Aorta (tissue), 5 donors: Measurements from ENCODE around the gene ZNF22. TPM values are rescaled to one million over a fixed set of nuclear protein-coding genes. Genes with fewer than 3 reads are reported as not detected.

ENCODE experiments used
- ATAC-seq: fragments of 200-7000 bp; cut with Tn5 transposase; one replicate; pipeline ENCODE4 v1.9.1; 2022; ENCODE audit warnings: moderate library complexity; ENCODE audit not compliant: low FRiP score
- DNase-seq, 2 donors: peaks; one replicate each; pipeline ENCODE4 v3.0.0-alpha.2; 2020
- H3K27ac ChIP-seq, 2 donors: one replicate each; pipeline ENCODE4 v1.5.1; 2013; ENCODE audit warnings: low read length in 2 of 2, mild to moderate bottlenecking in 2 of 2, moderate library complexity in 2 of 2, control low read depth in 1 of 2, inconsistent platforms in 1 of 2, low read depth in 1 of 2
- H3K27me3 ChIP-seq, 2 donors: one replicate each; pipeline ENCODE4 v1.6.1; 2013; ENCODE audit warnings: control low read depth in 1 of 2, low read length in 1 of 2, mild to moderate bottlenecking in 1 of 2, moderate library complexity in 1 of 2; ENCODE audit not compliant: insufficient read depth in 2 of 2, control insufficient read depth in 1 of 2
- H3K36me3 ChIP-seq, 2 donors: one replicate each; pipeline ENCODE4 v1.6.1; 2013; ENCODE audit warnings: control low read depth in 1 of 2, low read length in 1 of 2, mild to moderate bottlenecking in 1 of 2; ENCODE audit not compliant: insufficient read depth in 2 of 2, control insufficient read depth in 1 of 2
- H3K4me1 ChIP-seq, 2 donors: one replicate each; pipeline ENCODE4 v1.6.1; 2013; ENCODE audit warnings: low read length in 2 of 2, control low read depth in 1 of 2, mild to moderate bottlenecking in 1 of 2, moderate library complexity in 1 of 2; ENCODE audit not compliant: insufficient read depth in 2 of 2, control insufficient read depth in 1 of 2
- H3K4me3 ChIP-seq, 2 donors: one replicate each; pipeline ENCODE4 v1.5.1; 2013; ENCODE audit warnings: low read length in 2 of 2, control low read depth in 1 of 2, mild to moderate bottlenecking in 1 of 2
- H3K9me3 ChIP-seq: one replicate; pipeline ENCODE4 v1.6.1; 2013; ENCODE audit warnings: mild to moderate bottlenecking, low read length; ENCODE audit not compliant: control insufficient read depth
- WGBS, 2 donors: extraction: QIAGEN DNeasy Blood & Tissue Kit; methylation state at CpG; one replicate each; pipeline ENCODE4 v1.1.7; 2013; 5-methylcytosine and 5-hydroxymethylcytosine counted together
- intact Hi-C, 2 donors: fragments of 100-400 bp; cut with DNase I; formaldehyde crosslinking; loops; one replicate each; pipeline versions ENCODE4 v1.14.2 to v1.15.0; 2022
- polyA plus RNA-seq, 2 donors: library from polyadenylated mRNA; stranded (reverse); fragments of 200-250 nt; gene quantifications; one replicate each; pipeline ENCODE4 v1.2.3, GENCODE V29; 2013
- total RNA-seq, 2 donors: library from RNA; stranded (reverse); fragmentation: NEBNext Ultra II Directional; extraction: Animal tissue kit (Norgen Biotek cat#: 25700); gene quantifications; one replicate each; pipeline ENCODE4 v1.2.1, GENCODE V29; 2021
- donor health status: healthy with polysubstance abuse.
- donor health status: Bipolar disorder and iron deficiency.
- donor health status: DM: no; HTN: no; CAD: no.
- donor health status: DM: no; HTN: no; CAD: no.
- donor health status: DM: yes; HTN: yes; CAD: no.

ZNF22 gene
- total and polyA plus RNA-seq, 4 donors = 12.4 to 20.9 (median 19.9) TPM

- no peak overlapping the region for H3K4me3 ChIP-seq
- peak overlapping the region in 1 of 2 donors; percentile 95 for H3K27ac ChIP-seq
- H3K36me3 ChIP-seq = peaks cover 0 to 4% of the 10 kb centered on the region in 2 donors
- ATAC-seq (no peak), DNase-seq (peak; percentile 46 to 53)
- H3K27me3 ChIP-seq = no peaks in the 10 kb centered on the region
- no peaks in the 10 kb centered on the region for H3K4me1 ChIP-seq
- no peaks in the 10 kb centered on the region for H3K9me3 ChIP-seq
- intact Hi-C loops = loop anchor here in 1 of 2 donors (2.0 to 10.0 kb wide), 2 partner anchors 41 to 99 kb away; no protein-coding TSS in a partner anchor
- 76 to 84% methylated on average over 18 of the region's 18 CpGs for WGBS, 2 donors
These were observed 27.2 kb upstream of the ZNF22 start for GRCh38 chr10:44973323-44974081.

DNA sequence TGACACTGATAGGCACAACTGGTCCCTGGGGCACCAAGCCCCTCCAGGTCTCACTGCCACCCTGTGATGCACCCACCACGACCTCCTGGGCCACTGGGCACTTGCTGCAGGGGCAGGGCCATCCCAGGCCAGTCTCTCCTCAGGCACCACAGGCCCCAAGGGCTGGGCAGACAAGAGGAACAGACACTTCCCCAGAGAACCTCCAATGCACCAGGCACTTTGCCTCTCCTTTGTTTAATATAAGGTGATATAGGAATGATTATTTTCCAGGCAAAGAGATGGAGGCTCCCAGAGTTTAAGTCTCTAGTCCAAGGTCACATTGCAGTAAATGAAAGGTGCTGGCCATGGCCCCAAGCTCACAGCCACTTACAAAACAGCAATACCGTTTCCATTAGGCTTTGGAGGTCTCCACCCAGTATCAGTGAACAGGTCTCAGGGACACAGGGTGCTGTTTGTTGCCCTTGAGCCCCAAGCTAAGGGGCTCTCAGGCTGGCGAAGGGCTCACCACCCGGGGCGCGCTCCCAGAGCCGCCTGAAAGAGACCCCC lies 26.6 kb upstream of the ZNF22 start:
- Histone ChIP-seq H3K4me3 (peak overlapping the region in 1 of 2 donors; percentile 42), H3K36me3 (peaks cover 0 to 4% of the 10 kb centered on the region in 2 donors), H3K27me3 (no peaks in the 10 kb centered on the region), H3K9me3 (no peaks in the 10 kb centered on the region), H3K27ac (peak overlapping the region in 1 of 2 donors; percentile 95), H3K4me1 (no peaks in the 10 kb centered on the region)
- ATAC-seq (no peak), DNase-seq (peak; percentile 66 to 72)
- intact Hi-C loops = loop anchor here in 1 of 2 donors (2.0 to 10.0 kb wide), 2 partner anchors 41 to 99 kb away; no protein-coding TSS in a partner anchor
- WGBS, 2 donors = 28 to 36% methylated on average over 7 of the region's 7 CpGs

DNA sequence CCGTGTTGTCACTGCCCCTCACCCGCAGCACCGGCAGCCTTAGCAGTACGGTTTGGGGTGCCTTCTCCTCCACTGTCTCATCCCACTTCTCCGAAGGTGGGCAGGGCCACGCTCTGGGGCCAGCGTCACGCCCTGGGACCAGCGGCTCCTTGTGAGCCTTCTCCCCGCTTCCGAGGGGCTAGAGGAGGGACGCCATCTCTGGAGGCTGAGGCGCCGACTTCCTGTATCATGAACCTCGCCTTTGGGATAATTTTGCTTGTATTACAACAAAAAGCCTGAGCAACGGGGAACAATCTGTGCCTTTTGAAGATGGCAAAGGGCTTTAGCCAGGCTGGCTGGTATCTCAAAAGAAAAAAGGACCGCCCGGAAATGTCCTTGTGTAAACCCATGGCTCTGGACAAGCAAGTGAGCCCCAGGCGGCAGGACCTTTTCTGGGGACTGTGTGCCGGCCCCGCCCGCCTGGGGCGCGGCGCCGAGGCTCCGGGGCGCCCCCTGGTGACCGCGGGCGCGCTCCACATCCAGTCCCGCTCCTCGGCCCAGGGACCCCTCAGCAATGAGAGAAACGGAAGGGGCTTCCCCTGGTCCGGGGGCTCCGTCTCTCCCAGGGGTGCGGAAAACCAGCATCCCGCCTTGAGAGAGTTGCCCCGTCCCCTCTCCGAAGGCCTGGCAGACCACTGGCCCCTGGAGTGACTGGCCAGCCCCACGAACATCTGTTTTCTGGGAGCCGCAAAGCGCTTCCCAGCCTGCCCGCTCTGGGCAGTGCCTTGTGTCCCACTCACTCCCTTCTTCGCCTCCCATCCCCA lies 25.9 kb upstream of the ZNF22 start:
- DNase-seq (peak; percentile 81 to 90), ATAC-seq (peak; percentile 75)
- H3K36me3 ChIP-seq = peaks cover 0 to 4% of the 10 kb centered on the region in 2 donors
- intact Hi-C loops = loop anchor here (1.0 to 10.0 kb wide), 3 partner anchors 42 to 100 kb away; no protein-coding TSS in a partner anchor
- WGBS, 2 donors = 2 to 3% methylated on average over 44 to 46 of the region's 46 CpGs
- H3K27me3 ChIP-seq = no peaks in the 10 kb centered on the region
- no peaks in the 10 kb centered on the region for H3K9me3 ChIP-seq
- peak overlapping the region in 1 of 2 donors; percentile 95 for H3K27ac ChIP-seq
- H3K4me1 ChIP-seq = peaks cover 0 to 3% of the 10 kb centered on the region in 2 donors
- peak overlapping the region in 1 of 2 donors; percentile 42 for H3K4me3 ChIP-seq

GRCh38 chr10:44975431-44976331 lies 25.0 kb upstream of the ZNF22 start:
- 8 to 12% methylated on average over 10 of the region's 10 CpGs for WGBS, 2 donors
- H3K27ac ChIP-seq = peak overlapping the region in 1 of 2 donors; percentile 11
- intact Hi-C loops = loop anchor here (1.0 to 10.0 kb wide), 3 partner anchors 43 to 101 kb away; no protein-coding TSS in a partner anchor
- no peaks in the 10 kb centered on the region for H3K27me3 ChIP-seq
- peaks cover 0 to 4% of the 10 kb centered on the region in 2 donors for H3K36me3 ChIP-seq
- peak overlapping the region in 1 of 2 donors; percentile 94 for H3K4me3 ChIP-seq
- peaks cover 0 to 3% of the 10 kb centered on the region in 2 donors for H3K4me1 ChIP-seq
- ATAC-seq (peak; percentile 0), DNase-seq (peak; percentile 78 to 79)
- no peaks in the 10 kb centered on the region for H3K9me3 ChIP-seq

GRCh38 chr10:44976352-44977198 lies 24.1 kb upstream of the ZNF22 start:
- peak in 1 of 2 donors; percentile 55 for DNase-seq
- Histone ChIP-seq H3K27ac (peak overlapping the region in 1 of 2 donors; percentile 93), H3K4me1 (peaks cover 0 to 3% of the 10 kb centered on the region in 2 donors), H3K27me3 (no peaks in the 10 kb centered on the region), H3K9me3 (no peaks in the 10 kb centered on the region), H3K36me3 (peaks cover 0 to 1% of the 10 kb centered on the region in 2 donors), H3K4me3 (peak overlapping the region; percentile 81 to 94)
- intact Hi-C loops = loop anchor here in 1 of 2 donors (10.0 kb wide), 1 partner anchor 102 kb away; no protein-coding TSS in a partner anchor
- ATAC-seq = no peak
- WGBS, 2 donors = 16 to 23% methylated on average over 9 of the region's 9 CpGs

DNA sequence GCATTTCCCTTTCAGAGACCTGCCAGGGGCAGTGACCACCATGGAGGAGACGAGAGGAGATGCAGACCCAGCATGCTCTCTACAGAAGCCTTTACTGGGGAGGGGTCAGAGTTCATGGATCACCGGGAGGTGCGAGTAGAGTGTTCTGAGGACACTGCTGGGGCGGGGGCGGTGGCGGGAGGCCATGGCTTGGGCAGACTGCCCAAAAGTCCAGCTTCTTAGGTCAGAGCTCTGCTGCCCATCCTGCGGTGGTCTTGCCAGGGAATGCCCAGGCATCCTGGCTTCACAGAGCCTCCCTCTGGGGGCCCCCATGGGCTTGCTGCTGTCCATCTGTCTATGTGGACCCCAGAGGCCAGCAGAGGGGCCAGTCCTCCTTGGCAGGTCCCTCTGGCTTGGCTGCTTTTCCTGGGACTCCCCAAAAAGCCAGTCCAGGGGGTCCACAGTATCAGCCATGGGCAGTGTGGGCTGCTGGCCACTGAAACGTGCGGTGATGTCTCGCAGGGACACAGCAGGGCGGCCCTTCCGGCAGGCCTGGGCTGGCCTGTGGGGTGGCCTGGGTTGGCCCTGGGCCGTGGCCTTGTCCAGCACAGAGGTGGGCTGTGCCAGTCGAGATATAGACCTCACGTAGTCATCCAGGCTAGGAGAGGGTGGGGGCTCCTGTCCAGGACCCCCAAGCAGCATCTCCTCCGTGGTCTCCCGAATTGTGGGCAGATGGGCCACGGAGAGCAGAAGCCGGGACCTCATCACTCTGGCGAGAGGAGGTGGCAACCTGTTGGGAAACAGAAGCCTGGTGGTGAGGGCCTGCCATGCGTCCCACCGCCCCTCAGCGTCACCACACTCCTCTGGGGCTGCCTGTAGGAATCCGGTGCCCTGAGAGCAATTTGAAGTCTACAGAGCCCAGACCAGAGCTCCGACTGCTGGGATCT lies 23.2 kb upstream of the ZNF22 start:
- peaks cover 0 to 3% of the 10 kb centered on the region in 2 donors for H3K4me1 ChIP-seq
- no peaks in the 10 kb centered on the region for H3K36me3 ChIP-seq
- H3K27me3 ChIP-seq = no peaks in the 10 kb centered on the region
- intact Hi-C loops = loop anchor here in 1 of 2 donors (10.0 kb wide), 1 partner anchor 103 kb away; no protein-coding TSS in a partner anchor
- DNase-seq (peak in 1 of 2 donors; percentile 66), ATAC-seq (peak; percentile 4)
- WGBS, 2 donors = 4 to 8% methylated on average over 25 of the region's 25 CpGs
- H3K27ac ChIP-seq = peak overlapping the region; percentile 85 to 93
- peak overlapping the region; percentile 81 to 94 for H3K4me3 ChIP-seq
- no peaks in the 10 kb centered on the region for H3K9me3 ChIP-seq
